NCI-H446 (cell line): ENCODE results near the gene PAQR4.
A peak's percentile ranks its signal among the peaks of the same experiment; 100 is the strongest.

Source experiments
- DNase-seq, 2 experiments: peaks; one replicate each; lab custom pipeline; 2025; lab: John Stamatoyannopoulos, UW

The PAQR4 gene

DNA sequence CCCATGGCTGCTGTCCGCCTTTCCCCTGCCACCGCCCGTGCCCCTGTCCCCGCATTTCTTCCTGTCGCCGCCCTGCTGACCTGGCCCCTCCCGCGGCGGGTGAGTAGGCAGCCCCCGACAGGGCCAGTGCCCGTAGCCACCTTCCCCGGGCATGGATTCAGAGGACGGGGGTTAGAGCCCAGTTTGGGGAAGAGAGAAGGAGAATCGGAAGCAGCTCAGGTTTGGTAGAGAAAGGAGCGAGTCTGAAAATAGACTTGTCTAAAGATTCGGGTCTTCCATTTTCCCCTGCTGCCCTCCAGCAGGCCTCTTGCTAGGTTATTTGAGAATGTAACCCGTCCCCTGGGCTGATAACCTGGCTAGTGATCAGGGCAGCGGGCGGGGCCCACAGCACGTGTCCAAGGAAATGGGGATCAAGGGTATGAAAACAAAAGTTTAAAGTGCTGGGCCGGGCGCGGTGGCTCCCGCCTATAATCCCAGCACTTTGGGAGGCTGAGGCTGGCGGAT lies 35.7 kb downstream of the PAQR4 start:
- peak in 1 of 2 experiments; percentile 38 for DNase-seq

DNA sequence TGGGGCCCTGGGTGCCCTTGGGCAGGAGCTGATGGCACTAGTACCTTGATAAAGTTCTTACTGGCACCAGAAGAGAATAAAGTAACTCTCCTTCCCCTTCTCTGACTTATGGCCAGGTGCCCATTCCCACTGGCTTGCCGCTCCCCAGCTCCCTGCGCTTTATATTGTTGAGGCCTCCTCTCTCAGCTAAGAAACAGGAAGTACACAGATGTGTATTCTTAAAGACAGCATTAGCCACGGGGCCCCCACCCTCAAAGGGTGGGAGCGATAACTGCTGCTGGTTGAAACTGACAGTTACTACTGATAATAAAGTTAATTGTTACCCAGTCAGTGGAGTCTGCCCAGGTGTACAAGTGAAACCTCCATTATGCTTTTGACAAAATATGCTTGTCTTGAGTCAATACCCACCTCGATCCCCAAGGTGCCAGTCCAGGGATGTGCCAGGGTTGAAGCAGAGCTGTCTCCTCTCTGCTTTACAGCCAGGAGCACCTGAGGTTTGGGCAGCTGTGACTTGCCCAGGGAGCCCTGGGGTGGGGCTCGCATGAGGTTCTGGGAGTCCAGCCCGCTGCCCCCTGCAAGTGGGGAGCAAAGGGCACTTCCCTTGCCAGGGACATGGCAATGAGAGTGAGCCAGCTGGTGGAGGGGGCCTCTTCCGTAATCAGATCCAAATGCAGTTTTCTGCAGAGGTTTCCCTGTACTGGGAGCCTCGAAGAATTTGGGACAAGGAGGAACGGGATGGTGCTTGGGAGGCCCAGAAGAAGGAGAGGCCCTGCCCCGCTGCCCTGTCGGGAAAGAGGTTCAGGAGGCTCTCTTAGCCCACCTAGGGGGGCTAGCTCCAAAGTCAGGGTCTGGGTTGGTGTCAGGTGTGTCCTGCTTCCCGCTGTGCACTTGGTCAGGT lies 38.2 kb downstream of the PAQR4 start:
- no peak for DNase-seq

DNA sequence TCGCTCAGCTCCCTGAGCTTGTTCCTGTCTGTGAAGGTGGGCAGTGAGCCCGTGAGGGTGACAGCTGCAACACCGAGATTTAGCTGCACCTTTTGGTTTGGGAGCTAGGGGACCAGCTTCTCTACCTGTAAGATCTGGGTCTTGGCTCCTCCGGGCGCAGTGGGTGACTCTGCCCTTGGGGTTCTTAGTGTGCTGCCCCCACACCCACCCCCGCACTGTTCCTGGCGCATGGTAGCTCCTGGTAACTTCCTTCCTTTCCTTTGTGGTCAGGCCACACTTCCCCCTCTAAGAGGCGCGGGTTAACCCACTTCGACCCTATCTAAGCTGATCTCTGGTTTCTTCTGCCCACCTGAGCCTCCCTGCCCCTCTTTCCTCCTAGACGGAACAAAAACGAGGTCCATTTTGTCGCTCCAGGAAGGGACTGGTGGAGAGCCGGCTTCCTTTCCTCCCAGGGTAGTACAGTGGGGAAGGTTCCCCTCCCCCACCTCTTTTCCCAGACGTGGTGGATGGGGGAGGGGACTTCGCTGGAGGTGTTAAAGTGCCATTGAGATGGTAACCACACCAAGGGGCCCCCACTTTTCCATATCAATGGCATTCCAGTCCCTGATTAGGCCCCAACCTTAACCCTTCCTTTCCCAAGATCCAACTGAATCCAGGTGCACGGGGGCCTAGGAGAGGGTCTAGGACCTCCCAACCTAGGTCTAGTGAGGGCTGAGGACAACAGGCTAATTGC lies 39.0 kb downstream of the PAQR4 start:
- DNase-seq: no peak

DNA sequence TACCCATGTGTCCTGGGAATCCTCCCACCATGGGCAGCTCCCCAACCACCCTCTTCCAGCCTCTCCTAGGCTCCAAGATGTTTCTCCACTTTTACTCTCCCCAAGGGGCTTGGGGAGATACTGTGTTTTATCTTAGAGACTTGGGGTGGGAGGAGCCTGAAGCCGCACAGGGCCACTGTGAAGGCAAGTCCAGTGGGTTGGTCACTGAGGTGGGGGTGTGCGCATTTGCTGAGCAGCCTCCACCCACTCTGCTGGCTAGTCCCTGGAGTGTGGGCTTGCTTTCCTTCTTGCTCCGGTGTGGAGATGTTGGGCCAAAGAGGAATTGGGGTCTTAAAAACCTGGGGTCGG lies 39.5 kb downstream of the PAQR4 start:
- no peak for DNase-seq

DNA sequence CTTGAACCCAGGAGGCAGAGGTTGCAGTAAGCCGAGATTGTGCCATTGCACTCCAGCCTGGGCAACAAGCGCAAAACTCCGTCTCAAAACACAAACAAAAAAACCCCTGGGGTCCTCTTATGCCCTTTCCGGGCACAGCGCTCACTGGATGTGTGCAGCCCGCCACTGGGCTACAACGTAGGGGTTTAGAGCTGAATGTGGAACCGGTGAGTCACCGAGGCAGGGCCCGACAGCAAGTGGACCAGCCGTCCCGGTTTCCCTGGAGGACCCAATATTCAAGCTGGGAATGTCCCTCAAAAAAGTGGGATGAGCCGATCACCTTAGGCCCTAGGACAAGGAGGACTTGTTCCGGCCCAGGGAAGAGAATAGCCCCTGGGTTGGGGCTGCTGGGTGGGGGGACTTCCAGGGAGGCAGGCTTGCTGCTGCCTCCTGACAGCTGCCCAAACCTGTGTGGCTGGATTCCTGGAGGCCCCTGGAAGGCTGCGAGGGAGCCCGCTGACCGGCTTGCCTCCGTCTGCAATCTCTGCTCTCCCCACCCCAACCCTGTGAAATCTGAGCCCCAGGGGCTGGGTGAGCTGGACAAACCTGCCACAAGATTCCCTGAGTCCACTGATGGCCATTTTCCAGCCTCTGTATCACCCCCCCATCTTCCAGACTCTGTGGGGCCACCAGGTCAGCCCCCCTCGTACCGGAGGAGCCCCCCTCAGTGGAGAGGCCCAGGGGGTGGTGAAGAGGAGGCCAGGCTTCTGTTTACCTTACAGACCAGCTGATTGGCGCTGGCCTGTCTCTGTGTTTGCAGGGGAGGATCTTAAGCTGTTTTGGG lies 40.6 kb downstream of the PAQR4 start:
- DNase-seq: no peak

DNA sequence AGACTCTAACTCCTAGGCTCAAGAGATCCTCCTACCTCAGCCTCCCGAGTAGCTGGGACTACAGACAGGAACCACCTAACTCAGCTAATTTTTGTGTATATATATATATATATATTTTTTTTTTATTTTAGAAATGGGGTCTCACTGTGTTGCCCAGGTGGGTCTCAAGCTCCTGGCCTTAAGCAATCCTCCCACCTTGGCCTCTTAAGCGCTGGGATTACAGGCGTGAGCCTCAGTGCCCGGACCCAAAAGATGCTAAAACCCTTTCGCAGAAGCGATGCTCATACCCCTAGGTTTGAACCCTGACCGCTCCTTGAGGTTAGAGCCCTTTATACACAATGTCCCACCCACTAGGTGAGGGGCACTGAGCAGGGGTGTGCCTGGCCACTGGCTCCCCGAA lies 41.4 kb downstream of the PAQR4 start:
- DNase-seq: no peak

DNA sequence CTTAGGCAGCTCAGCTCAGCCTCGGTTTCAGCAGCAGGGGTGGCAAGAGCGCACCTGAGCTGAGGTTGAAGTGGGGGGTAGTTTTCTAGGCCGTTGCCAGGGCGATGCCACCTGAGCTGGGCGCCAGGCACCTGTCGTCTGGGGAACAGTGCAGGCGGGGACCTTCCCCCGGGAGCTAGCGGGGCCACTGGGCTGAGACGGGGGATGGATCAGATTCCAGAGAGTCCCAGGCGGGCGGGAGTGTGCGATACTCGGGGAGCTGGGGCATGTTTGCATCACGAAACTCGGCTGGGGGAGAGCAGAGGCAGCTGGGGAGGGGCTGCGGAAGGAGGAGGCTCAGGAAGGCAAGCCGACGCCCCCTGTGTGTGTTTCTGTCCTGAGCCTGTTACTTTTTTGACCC lies 43.1 kb downstream of the PAQR4 start:
- DNase-seq: no peak

DNA sequence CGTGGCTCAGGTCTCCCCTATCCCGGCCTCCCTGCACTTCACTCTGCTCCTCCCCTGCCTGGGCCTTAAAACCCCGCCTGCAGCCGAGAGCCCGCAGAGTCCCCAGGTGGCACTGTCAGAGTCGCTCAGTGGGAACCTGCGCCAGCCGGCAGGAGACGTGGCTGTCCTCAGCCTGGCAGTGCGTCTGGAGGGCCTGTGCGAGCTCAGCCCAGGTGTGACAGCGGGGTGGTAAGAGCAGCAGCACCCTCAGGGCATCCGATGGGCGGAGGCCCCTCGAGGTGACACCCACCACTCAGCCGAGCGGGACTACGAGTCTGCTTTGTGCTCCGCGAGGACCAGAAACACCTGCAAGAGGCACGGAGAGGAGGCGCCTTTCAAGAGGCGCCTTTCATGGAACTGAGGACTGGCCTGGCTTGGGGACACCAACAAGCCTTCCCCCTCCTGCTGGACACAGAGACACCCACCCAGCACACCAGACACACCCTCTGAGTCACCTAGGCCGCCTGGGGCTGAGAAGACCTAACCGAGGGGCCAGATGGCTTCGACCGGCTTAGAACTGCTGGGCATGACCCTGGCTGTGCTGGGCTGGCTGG lies 43.8 kb downstream of the PAQR4 start, which contains the start of gene CLDN9:
CLDN9 (plus strand) TSS at position 96 of the 593 bp plus-strand sequence; CDS start at position 536, 440 bp downstream.
- DNase-seq: no peak

DNA sequence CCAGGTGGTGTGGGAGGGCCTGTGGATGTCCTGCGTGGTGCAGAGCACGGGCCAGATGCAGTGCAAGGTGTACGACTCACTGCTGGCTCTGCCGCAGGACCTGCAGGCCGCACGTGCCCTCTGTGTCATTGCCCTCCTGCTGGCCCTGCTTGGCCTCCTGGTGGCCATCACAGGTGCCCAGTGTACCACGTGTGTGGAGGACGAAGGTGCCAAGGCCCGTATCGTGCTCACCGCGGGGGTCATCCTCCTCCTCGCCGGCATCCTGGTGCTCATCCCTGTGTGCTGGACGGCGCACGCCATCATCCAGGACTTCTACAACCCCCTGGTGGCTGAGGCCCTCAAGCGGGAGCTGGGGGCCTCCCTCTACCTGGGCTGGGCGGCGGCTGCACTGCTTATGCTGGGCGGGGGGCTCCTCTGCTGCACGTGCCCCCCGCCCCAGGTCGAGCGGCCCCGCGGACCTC lies 44.4 kb downstream of the PAQR4 start:
- no peak for DNase-seq

DNA sequence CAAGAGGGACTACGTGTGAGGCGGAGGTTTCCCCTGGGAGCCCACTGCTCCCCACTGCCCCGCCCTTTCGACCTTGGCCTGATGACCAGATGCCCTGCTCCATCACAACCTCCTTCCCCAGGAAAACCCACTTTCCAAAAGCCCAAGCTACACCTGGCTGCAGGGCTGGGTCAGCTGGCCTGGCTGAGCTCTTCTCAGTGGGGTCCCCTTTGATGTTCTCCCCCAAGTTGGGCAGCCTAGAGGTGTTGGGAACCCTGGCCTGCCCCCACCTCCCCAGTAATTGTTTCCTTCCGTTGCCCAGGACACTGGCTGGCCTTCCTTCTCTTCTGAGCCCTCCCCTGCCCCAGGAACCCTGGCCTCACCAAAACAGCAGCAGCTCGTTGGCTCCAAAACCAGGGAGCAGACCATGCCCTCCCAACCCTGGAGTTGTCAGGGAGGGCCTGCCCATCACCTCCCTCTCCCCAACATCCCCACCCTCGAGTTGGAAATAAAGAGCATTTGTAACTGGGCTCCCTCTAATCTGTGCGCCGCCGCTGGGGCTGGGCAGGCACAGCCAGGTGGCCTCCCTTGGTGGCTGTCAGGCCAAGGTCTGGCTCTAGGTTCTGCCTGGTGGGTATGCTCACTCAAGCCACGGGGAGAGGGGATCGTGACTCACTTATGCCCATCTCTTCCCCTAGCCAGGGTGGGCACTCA lies 45.0 kb downstream of the PAQR4 start:
- no peak for DNase-seq

DNA sequence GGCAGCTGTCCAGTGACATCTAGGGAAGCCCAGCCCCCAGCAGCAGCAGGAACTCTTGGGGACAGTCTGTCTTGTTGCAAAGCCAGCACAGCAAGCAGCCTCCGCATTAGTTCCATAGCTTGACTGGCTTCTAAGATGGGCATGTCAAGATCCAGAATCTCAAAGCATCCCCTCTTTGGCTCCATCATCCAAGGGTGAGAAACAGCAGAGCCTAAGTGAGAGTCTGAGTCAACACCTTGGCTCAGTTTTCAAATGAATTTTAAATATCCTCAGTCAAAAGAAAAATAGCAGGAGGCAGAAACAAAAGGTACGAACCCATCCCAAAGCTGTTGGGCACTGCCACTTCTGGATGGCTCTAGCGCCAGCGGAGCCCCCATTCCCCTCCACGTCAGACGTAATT lies 45.8 kb downstream of the PAQR4 start:
- no peak for DNase-seq

DNA sequence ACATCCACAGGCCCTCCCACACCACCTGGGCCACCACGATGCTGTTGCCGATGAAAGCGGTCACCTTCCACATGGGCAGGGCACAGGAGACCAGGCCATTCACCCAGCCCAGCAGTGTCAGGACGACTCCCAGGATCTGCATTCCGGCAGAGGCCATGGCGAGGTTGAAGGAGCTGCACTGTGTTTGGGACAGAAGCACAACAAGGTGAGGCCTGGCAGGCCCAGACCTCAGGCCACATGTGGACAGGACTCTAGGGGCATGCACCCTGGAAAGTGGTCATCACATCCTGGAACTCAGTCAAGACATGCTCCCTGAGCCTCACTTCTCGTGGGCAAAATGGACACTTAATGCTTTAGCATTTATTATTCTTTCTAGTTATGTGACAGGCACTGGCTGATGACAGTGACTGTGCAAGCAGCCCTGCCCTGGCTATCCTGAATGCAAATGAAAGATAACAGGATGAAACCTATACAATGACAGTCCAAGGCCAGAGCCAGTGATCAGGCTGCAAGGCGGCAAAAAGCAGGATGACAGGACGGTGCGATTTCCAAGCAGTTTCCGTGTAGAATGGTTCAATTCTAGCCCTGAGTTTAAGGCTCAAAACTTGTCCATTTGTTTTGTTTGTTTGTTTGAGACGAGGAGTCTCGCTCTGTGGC lies 46.8 kb downstream of the PAQR4 start:
- DNase-seq: no peak

DNA sequence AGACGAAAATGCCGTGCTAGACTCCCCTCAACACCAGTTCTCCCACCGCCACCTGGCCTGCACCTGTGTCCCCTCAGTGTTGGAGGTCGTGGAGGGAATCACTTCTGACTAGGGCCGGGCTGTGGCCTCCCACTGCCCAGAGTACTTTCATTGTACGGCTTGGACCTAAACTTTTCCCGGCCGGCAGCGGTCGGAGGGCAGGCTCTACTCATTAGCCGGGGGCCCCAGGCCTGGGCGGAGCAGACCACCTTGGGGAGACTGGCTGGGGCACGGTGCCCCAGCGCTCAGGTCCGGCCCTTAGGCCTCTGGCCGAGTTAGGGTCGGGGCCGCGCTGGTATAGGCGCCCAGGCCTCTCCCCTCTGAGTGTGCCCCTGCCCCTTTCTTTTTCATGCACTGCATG lies 48.2 kb downstream of the PAQR4 start:
- no peak for DNase-seq

DNA sequence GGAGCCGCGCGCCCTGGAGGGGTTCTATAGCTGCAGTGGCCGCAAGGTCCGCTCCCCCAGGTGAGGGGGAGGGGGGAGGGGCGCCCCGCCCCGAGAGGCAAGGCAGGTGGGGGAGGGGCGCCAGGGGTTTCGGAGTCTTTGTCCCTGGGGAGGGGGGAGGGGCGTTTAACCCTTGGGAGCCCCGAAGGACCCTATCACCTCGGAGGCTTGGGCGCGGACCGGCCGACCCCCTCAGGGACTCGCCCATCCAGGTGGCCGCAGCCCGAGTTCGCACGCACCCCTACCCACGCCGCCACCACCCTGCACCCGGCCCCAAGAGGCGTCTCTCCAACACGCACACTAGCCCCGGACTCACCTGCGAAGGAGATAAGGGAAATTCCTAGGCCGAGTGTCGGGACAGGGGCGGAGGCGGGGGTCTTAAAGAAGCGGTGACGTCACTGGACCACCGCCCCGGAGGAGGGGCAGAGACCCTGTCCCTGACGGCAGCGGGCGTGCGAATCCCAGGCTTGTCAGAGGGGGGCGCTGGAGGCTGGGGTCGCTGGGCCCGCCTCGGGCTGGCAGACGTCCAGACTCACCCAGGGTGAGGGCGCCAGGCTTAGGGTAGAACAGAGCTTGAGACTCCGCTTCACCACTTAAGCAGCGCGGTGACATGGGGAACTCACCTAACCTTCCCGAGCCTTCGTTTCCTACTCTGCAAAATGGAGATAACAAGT lies 48.8 kb downstream of the PAQR4 start, which contains the start of gene CLDN6:
CLDN6 (minus strand) TSS at position 390 of the 713 bp plus-strand sequence. CDS start 2,162 bp downstream, outside the sequence.
- no peak for DNase-seq

DNA sequence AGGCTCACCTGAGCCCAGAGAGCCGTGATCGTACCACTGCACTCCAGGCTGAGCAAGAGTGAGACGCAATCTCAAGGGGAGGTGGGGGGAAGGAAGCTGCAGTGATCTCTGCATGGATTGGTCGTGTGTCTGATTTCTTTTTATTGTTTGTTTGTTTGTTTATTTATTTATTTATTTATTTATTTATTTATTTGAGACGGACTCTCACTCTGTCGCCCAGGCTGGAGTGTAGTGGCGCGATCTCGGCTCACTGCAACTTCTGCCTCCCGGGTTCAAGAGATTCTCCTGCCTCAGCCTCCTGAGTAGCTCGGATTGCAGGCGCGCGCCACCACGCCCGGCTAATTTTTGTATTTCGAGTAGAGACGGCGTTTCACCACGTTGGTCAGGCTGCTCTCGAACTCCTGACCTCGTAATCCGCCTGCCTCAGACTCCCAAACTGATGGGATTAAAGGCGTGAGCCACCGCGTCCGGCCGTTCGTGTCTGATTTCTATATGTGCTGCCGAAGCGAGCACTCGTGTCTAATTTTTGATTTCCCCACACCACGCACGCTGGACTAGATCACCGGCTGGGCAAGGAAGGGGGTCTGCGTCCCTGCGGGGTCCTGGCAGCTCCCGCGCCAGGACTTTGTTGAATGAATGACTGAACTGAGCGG lies 50.6 kb downstream of the PAQR4 start:
- no peak for DNase-seq

DNA sequence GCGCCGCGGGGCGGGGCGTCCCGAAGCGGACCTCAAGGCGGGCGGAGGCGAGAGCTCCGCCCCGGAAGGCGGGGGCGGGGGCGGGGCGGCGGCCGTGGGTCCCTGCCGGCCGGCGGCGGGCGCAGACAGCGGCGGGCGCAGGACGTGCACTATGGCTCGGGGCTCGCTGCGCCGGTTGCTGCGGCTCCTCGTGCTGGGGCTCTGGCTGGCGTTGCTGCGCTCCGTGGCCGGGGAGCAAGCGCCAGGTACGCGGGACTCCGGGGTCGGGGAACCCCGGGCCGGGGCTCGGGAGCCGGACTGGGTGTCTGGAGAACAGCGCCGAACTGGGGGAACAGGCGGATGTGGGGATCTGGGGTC lies 51.1 kb downstream of the PAQR4 start, which contains the start of gene TNFRSF12A:
TNFRSF12A (plus strand) TSS at position 122 of the 357 bp plus-strand sequence; CDS start at position 152, 30 bp downstream.
- DNase-seq: peak; percentile 45 to 84

DNA sequence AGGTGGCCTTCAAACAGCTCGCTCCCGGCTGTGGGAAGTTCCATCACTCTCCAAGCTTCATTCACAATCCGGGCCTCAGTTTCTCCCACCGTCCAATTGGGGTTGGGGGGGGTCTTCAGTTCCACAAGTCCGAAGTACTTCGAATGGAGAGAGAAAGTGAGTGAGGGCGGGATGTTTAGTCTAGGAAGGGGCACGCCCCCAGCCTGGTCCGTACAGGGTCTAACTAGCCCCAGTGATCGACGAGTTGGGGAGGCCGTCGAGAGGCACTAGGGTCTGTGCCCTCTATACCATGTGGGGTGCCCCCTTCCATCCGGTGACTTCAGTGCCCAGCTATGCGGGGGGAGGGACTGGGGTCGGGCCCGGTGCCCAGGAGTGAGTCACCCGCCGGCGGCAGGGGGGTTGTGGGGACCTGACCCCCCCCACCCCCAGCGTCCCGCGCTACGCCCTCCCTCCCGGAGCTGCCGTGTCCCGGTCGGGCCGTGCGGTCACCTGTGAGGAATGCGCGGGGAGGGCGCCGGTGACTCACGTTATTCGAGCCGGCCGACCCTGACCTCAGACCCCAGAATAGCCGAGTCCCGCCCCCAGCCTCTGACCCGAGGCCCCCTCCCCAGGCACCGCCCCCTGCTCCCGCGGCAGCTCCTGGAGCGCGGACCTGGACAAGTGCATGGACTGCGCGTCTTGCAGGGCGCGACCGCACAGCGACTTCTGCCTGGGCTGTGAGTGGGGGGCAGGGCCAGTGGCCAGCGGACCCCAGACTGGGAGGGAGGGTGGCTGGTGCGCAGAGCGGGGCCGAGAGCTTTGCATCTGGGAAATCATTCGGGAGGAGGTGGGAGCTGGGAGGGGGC lies 51.7 kb downstream of the PAQR4 start:
- peak; percentile 67 to 74 for DNase-seq
